ENCODE measurements around the gene KRTAP12-2.

DNA sequence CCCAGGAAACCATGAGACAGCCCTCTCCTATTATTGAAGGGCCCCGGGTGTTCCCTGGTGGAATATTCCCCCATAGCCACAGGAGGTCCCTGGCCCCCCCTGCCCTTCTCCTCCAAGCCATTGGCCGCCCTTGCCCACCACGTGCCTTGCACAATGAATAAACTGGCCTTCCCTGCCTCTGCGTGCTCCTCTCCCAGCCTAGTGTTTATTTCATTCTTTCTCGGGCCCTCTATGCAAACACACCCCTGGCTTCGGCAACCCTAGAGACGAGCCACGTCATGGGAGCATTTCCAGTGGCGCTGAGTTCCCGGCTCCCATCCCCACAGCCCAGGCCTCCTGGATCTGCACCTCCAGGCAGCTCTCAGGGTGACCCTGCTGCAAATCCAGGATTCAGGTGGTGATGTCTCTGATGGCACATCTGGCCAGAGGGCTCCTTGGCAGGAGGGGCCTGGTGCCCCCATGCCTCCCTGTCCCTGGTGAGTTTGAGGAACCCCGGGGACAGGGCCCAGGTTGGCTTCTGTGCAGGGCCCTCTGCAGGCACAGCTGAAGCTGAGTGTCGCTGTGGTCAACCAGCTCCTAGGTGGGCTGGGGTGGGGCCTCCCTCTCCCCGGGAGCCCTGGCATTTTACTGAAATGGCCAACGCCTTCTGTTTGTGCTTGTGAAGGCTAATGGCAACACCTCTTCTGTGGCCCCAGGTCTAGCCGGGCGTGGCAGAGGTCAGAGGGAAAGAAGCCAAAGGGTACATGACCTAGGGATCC, 36.4 kb upstream of the KRTAP12-2 start:
- no peak for TF ChIP-seq EP300 (IDR thresholded peaks at IDR 0.05)
- TF ChIP-seq, protein P1, sequence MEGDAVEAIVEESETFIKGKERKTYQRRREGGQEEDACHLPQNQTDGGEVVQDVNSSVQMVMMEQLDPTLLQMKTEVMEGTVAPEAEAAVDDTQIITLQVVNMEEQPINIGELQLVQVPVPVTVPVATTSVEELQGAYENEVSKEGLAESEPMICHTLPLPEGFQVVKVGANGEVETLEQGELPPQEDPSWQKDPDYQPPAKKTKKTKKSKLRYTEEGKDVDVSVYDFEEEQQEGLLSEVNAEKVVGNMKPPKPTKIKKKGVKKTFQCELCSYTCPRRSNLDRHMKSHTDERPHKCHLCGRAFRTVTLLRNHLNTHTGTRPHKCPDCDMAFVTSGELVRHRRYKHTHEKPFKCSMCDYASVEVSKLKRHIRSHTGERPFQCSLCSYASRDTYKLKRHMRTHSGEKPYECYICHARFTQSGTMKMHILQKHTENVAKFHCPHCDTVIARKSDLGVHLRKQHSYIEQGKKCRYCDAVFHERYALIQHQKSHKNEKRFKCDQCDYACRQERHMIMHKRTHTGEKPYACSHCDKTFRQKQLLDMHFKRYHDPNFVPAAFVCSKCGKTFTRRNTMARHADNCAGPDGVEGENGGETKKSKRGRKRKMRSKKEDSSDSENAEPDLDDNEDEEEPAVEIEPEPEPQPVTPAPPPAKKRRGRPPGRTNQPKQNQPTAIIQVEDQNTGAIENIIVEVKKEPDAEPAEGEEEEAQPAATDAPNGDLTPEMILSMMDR (IDR thresholded peaks at IDR 0.05) = no peak
